GM19438 (cell line): ENCODE data around the gene POU1F1.
"Not testable (repeated sequence)": the region's sequence is repeated elsewhere in the genome, so short reads cannot be mapped to it uniquely, and the experiment has no call there.

ENCODE experiments used
- ATAC-seq: cut with Tn5 transposase; IDR thresholded peaks from one replicate; pipeline ENCODE4 v1.9.1; 2021; ENCODE audit warnings: low read depth; ENCODE audit not compliant: unreplicated experiment

The POU1F1 gene

GRCh38 chr3:87276484-87276883 is at the start of gene POU1F1:
TSS of gene POU1F1 (minus strand) at chr3:87276584. CDS start at chr3:87276462, 122 bp downstream.
- no peak for ATAC-seq

GRCh38 chr3:87324609-87325008 is 48.2 kb upstream of the POU1F1 start:
- no peak for ATAC-seq

- no peak for ATAC-seq
Observed at GRCh38 chr3:87320756-87321626, 44.6 kb upstream of the POU1F1 start.

GRCh38 chr3:87318617-87319021 is 42.2 kb upstream of the POU1F1 start:
- ATAC-seq = no peak

- ATAC-seq = no peak
Observed at GRCh38 chr3:87317779-87318178, 41.4 kb upstream of the POU1F1 start.

GRCh38 chr3:87313641-87314040 is 37.3 kb upstream of the POU1F1 start:
- no peak for ATAC-seq

- ATAC-seq = no peak
Observed at GRCh38 chr3:87311309-87311708, 34.9 kb upstream of the POU1F1 start.

- ATAC-seq = no peak
Observed at GRCh38 chr3:87309601-87310000, 33.2 kb upstream of the POU1F1 start.

GRCh38 chr3:87307805-87308204 is 31.4 kb upstream of the POU1F1 start:
- no peak for ATAC-seq

- no peak for ATAC-seq
Observed at GRCh38 chr3:87305517-87305916, 29.1 kb upstream of the POU1F1 start.

GRCh38 chr3:87305031-87305430 is 28.6 kb upstream of the POU1F1 start:
- not testable (repeated sequence) for ATAC-seq

GRCh38 chr3:87298111-87298718 is 21.8 kb upstream of the POU1F1 start:
- ATAC-seq = peak; percentile 60

GRCh38 chr3:87288446-87288845 is 12.1 kb upstream of the POU1F1 start:
- ATAC-seq = no peak

- no peak for ATAC-seq
Observed at GRCh38 chr3:87287011-87287410, 10.6 kb upstream of the POU1F1 start.

- no peak for ATAC-seq
Observed at GRCh38 chr3:87272718-87273341, 3.6 kb downstream of the POU1F1 start.

GRCh38 chr3:87270908-87271700 is 5.3 kb downstream of the POU1F1 start:
- ATAC-seq = no peak

- ATAC-seq = no peak
Observed at GRCh38 chr3:87269723-87270122, 6.7 kb downstream of the POU1F1 start.

- ATAC-seq = no peak
Observed at GRCh38 chr3:87268646-87269211, 7.7 kb downstream of the POU1F1 start.

- ATAC-seq = no peak
Observed at GRCh38 chr3:87267953-87268645, 8.3 kb downstream of the POU1F1 start.

GRCh38 chr3:87261925-87262324 is 14.5 kb downstream of the POU1F1 start:
- no peak for ATAC-seq
